MM.1S (cell line): ENCODE results near the gene VPS8.

Source experiments
- CTCF ChIP-seq: fragments of 300-600 bp; sonication (generic); IDR thresholded peaks from 2 replicates; pipeline ENCODE4 v1.5.1; 2016; ENCODE audit warnings: antibody characterized with exemption, low read length, mixed read lengths
- EZH2phosphoT487 ChIP-seq: fragments of 300-600 bp; sonication (generic); IDR thresholded peaks from 2 replicates; pipeline ENCODE4 v1.6.1; 2018; ENCODE audit warnings: antibody characterized with exemption, low read length

DNA sequence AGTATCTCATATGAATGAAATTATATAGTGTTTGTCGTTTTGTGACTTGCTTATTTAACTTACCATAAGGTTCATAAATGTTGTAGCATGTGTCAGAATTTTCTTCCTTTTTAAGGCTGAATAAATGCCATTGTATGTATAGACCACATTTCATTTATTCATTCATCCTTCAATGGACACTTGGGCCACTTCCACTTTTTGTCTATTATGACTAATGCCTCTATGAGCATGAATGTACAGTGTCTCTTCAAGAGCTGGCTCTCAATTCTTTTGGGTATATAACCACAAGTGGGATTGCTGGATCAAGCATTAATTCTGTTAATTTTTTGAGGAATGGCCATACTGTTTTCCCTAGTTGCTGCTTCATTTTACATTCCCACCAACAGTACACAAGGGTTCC lies 156.1 kb downstream of the VPS8 start:
- TF ChIP-seq CTCF (no peak), EZH2phosphoT487 (no peak)
